ENCODE results near the gene KIF6.

The KIF6 gene

GRCh38 chr6:39684790-39685488, 40.3 kb downstream of the KIF6 start:
- Histone ChIP-seq H3K27ac (ENCODE audit: extremely low read depth, low read depth, low read length) (no peak overlapping the region), H3K36me3 (ENCODE audit: control insufficient read depth in 2 of 2, insufficient read depth in 1 of 2, low read length in 2 of 2) (no peaks in the 10 kb centered on the region), H3K4me1 (ENCODE audit: control insufficient read depth, insufficient read depth, low read length) (peaks cover 12% of the 10 kb centered on the region), H3K9me3 (ENCODE audit: control insufficient read depth, insufficient read depth, low read depth, low read length) (no peaks in the 10 kb centered on the region), H3K4me3 (ENCODE audit: low read depth, low read length) (no peak overlapping the region)
- no peak for TF ChIP-seq KLF16 (tag by site-specific recombination; IDR thresholded peaks at IDR 0.05)
- TF ChIP-seq ZBTB17 (tag by site-specific recombination; IDR thresholded peaks at IDR 0.05), result peak; percentile 94
- TF ChIP-seq ZNF174 (tag by site-specific recombination; IDR thresholded peaks at IDR 0.05), result no peak
- no peak for TF ChIP-seq GFI1B (tag by site-specific recombination; IDR thresholded peaks at IDR 0.05)
- TF ChIP-seq ZFHX2 (tag by site-specific recombination; conservative IDR thresholded peaks at IDR 0.05), result no peak
- no peak for TF ChIP-seq ZBTB49 (tag by site-specific recombination; IDR thresholded peaks at IDR 0.05; ENCODE audit: low read depth)
- ChIA-PET POLR2A (no interaction called here), CTCF (interaction anchor here (0.6 kb wide), 1 partner anchor 1650 kb away, joined by 4 read pairs; no protein-coding TSS in a partner anchor)

GRCh38 chr6:39681674-39682121, 43.5 kb downstream of the KIF6 start:
- ChIA-PET POLR2A (no interaction called here), CTCF (no interaction called here)
- Histone ChIP-seq H3K36me3 (ENCODE audit: control insufficient read depth in 2 of 2, insufficient read depth in 1 of 2, low read length in 2 of 2) (no peaks in the 10 kb centered on the region), H3K4me3 (ENCODE audit: low read depth, low read length) (no peak overlapping the region), H3K27ac (ENCODE audit: extremely low read depth, low read depth, low read length) (no peak overlapping the region), H3K4me1 (ENCODE audit: control insufficient read depth, insufficient read depth, low read length) (no peaks in the 10 kb centered on the region), H3K9me3 (ENCODE audit: control insufficient read depth, insufficient read depth, low read depth, low read length) (no peaks in the 10 kb centered on the region)
- TF ChIP-seq, protein P1, sequence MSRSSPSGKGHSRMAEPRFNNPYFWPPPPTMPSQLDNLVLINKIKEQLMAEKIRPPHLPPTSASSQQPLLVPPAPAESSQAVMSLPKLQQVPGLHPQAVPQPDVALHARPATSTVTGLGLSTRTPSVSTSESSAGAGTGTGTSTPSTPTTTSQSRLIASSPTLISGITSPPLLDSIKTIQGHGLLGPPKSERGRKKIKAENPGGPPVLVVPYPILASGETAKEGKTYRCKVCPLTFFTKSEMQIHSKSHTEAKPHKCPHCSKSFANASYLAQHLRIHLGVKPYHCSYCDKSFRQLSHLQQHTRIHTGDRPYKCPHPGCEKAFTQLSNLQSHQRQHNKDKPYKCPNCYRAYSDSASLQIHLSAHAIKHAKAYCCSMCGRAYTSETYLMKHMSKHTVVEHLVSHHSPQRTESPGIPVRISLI (tag by site-specific recombination; IDR thresholded peaks at IDR 0.05), result no peak
- TF ChIP-seq GLIS1 (tag by site-specific recombination; IDR thresholded peaks at IDR 0.05) (no peak), ZSCAN5A (tag by site-specific recombination; IDR thresholded peaks at IDR 0.05) (no peak), ZNF423 (tag by site-specific recombination; IDR thresholded peaks at IDR 0.05) (no peak), ZNF416 (tag by site-specific recombination; IDR thresholded peaks at IDR 0.05) (no peak), ZNF529 (tag by site-specific recombination; IDR thresholded peaks at IDR 0.05; ENCODE audit: insufficient replicate concordance) (no peak), ZNF600 (tag by site-specific recombination; IDR thresholded peaks at IDR 0.05) (no peak), HOXC10 (CRISPR knock-in tag; IDR thresholded peaks at IDR 0.05) (no peak), ZBTB11 (tag by site-specific recombination; conservative IDR thresholded peaks at IDR 0.05; ENCODE audit: low read depth) (no peak), ZNF48 (tag by site-specific recombination; IDR thresholded peaks at IDR 0.05) (no peak), ZNF354C (tag by site-specific recombination; IDR thresholded peaks at IDR 0.05; ENCODE audit: borderline replicate concordance, low read depth) (no peak), ZNF658 (tag by site-specific recombination; IDR thresholded peaks at IDR 0.05) (no peak), ZNF610 (tag by site-specific recombination; IDR thresholded peaks at IDR 0.05; ENCODE audit: borderline replicate concordance) (no peak), ZNF404 (tag by site-specific recombination; IDR thresholded peaks at IDR 0.05) (no peak)
- TF ChIP-seq, protein P2, sequence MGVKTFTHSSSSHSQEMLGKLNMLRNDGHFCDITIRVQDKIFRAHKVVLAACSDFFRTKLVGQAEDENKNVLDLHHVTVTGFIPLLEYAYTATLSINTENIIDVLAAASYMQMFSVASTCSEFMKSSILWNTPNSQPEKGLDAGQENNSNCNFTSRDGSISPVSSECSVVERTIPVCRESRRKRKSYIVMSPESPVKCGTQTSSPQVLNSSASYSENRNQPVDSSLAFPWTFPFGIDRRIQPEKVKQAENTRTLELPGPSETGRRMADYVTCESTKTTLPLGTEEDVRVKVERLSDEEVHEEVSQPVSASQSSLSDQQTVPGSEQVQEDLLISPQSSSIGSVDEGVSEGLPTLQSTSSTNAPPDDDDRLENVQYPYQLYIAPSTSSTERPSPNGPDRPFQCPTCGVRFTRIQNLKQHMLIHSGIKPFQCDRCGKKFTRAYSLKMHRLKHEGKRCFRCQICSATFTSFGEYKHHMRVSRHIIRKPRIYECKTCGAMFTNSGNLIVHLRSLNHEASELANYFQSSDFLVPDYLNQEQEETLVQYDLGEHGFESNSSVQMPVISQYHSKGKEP (tag by site-specific recombination; IDR thresholded peaks at IDR 0.05), result no peak
- TF ChIP-seq, protein P3, sequence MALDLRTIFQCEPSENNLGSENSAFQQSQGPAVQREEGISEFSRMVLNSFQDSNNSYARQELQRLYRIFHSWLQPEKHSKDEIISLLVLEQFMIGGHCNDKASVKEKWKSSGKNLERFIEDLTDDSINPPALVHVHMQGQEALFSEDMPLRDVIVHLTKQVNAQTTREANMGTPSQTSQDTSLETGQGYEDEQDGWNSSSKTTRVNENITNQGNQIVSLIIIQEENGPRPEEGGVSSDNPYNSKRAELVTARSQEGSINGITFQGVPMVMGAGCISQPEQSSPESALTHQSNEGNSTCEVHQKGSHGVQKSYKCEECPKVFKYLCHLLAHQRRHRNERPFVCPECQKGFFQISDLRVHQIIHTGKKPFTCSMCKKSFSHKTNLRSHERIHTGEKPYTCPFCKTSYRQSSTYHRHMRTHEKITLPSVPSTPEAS (tag by site-specific recombination; IDR thresholded peaks at IDR 0.05), result no peak
